ENCODE data around the gene SMURF2. TPM values are rescaled to one million over a fixed set of nuclear protein-coding genes. Genes with fewer than 3 reads are reported as not detected.

SMURF2 gene
- total and polyA plus RNA-seq, 10 of the 15 experiments (the other 5 are each of a cell fraction or from before 2014, with no cell fraction given): 2.8 to 13.4 (median 7.5) TPM

DNA sequence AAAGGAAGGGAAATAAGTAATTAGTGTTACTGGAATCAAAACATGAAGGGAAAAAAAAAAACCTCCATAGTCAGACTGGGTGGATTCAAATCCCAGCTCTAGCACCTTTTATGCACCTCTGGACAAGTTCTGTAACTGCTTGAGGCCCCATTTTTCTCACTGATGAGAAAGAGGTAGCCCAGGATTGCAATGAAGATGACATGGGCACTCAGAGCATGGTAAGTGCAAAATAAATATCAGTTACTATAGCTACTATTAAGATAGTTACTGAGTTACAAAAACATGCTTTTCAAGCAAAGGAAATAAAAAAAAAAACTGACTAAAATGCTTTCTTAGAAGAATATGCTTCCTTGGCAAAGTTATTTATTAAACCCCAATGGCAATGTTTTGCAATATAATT is 96.5 kb downstream of the SMURF2 start:
- H3K9ac ChIP-seq (ENCODE audit: control insufficient read depth, insufficient read depth, low read length): no peak overlapping the region
- no peaks in the 10 kb centered on the region for H3K27me3 ChIP-seq (replicated peaks in 1 of 2; ENCODE audit: control insufficient read depth in 2 of 2, insufficient read depth in 2 of 2, low read length in 1 of 2)
- DNase-seq (ENCODE audit: low read depth, low spot score): no peak
- intact Hi-C loops (cut with micrococcal nuclease; ENCODE audit: unreplicated experiment): no loop called here
- H3K9me3 ChIP-seq (replicated peaks; ENCODE audit: control insufficient read depth, insufficient read depth, low read length): no peaks in the 10 kb centered on the region
- H3K4me2 ChIP-seq (ENCODE audit: control insufficient read depth, insufficient read depth): no peak overlapping the region
- H2AFZ ChIP-seq (ENCODE audit: control insufficient read depth, low read depth, low read length): no peak overlapping the region
- CTCF ChIA-PET: interaction anchor here (0.6 to 1.0 kb wide), 3 partner anchors 9 to 88 kb away, joined by 3 read pairs; no protein-coding TSS in a partner anchor
- no TSS peak for BruUV-seq (replicated peaks)
- ATAC-seq: no peak
- TF ChIP-seq TARDBP (IDR thresholded peaks at IDR 0.05; ENCODE audit: borderline replicate concordance) (no peak), NFYB (IDR thresholded peaks at IDR 0.05; ENCODE audit: insufficient read depth, low read depth, low read length) (no peak), KLF5 (IDR thresholded peaks at IDR 0.05; ENCODE audit: partially characterized antibody) (no peak), MTA2 (IDR thresholded peaks at IDR 0.05; ENCODE audit: low read depth) (no peak), TCF3 (IDR thresholded peaks at IDR 0.05; ENCODE audit: borderline replicate concordance, insufficient read depth, low read depth, low read length) (no peak), HCFC1 (IDR thresholded peaks at IDR 0.05; ENCODE audit: low read length) (no peak), SMARCA5 (IDR thresholded peaks at IDR 0.05) (no peak), POLR2A (IDR thresholded peaks at IDR 0.05; ENCODE audit: low read depth, low read length) (no peak), ZNF24 (IDR thresholded peaks at IDR 0.05) (no peak), EGR1 (IDR thresholded peaks at IDR 0.05; ENCODE audit: borderline replicate concordance in 1 of 2, low read depth in 2 of 2, low read length in 2 of 2) (no peak), TAF1 (IDR thresholded peaks at IDR 0.05; ENCODE audit: borderline replicate concordance, low read depth, low read length) (no peak), IKZF2 (IDR thresholded peaks at IDR 0.05) (no peak), YBX1 (IDR thresholded peaks at IDR 0.05) (no peak), ZNF207 (IDR thresholded peaks at IDR 0.05; ENCODE audit: borderline replicate concordance) (no peak), STAT1 (conservative IDR thresholded peaks at IDR 0.05) (no peak), HDAC6 (IDR thresholded peaks at IDR 0.05; ENCODE audit: unreplicated experiment) (no peak), ZNF622 (IDR thresholded peaks at IDR 0.05) (no peak)
- no peaks in the 10 kb centered on the region for H3K79me2 ChIP-seq (ENCODE audit: control insufficient read depth, insufficient read depth, low read length)
- POLR2A ChIA-PET: no interaction called here
- in situ Hi-C loops (cut with MboI): no loop called here
- RAD21 ChIA-PET (ENCODE audit: unreplicated experiment): no interaction called here
- peaks cover 0 to 3% of the 10 kb centered on the region in 2 experiments; a peak in 1 of 4 replicates for H3K36me3 ChIP-seq (ENCODE audit: control insufficient read depth in 2 of 2, insufficient read depth in 2 of 2, low read length in 1 of 2)
- H3K27ac ChIP-seq (ENCODE audit: control insufficient read depth, insufficient read depth): no peak overlapping the region
- H4K20me1 ChIP-seq (ENCODE audit: control insufficient read depth, insufficient read depth): no peaks in the 10 kb centered on the region
- no peaks in the 10 kb centered on the region for H3K4me1 ChIP-seq (ENCODE audit: control insufficient read depth, insufficient read depth, low read length)
- no peak for FAIRE-seq
- H3K4me3 ChIP-seq: no peak overlapping the region
- SMC1A ChIA-PET (ENCODE audit: uncharacterized antibody, unreplicated experiment): interaction anchor here (1.5 kb wide), 1 partner anchor 10 kb away, joined by 5 read pairs; no protein-coding TSS in a partner anchor
